ENCODE data around the gene WWC2.

The WWC2 gene

DNA sequence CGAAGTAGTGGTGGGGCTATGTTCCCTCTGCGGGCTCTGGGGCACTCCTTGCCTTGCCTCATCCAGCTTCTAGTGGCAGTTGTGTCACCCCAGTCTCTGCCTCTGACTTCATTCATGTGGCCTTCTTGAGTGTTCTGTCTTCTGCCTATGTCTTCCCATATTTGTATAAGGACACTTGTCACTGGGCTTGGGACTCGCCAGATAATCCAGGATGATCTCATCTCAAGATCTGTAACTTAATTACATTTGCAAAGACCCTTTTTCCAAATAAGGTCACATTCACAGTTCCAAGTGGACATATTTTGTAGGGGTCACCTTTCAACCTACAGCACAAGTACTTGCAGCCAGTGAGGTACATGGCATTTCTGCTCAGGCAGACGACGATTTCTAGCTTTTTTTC lies 253.5 kb downstream of the WWC2 start:
- no peak overlapping the region for H3K4me3 ChIP-seq (ENCODE audit: low read depth, low read length)
- no peak for TF ChIP-seq CTCF (IDR thresholded peaks at IDR 0.05; ENCODE audit: borderline replicate concordance, insufficient read depth, low read depth, low read length)

DNA sequence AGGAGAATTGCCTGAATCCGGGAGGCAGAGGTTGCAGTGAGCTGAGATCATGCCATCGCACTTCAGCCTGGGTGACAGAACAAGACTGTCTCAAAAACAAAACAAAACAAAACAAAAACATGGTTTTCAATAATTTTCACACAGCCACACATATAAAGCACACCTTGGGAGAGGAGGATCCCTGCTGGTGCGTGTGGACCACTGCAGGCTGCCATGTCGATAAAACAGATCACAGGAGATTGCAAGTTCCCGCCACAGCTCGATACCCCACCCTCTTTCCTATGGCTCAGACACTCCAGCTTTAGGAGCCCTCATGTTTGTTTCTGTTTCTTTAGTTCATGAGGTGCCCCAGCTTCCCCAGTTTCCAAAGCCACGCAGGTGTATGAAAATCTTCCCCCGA lies 254.5 kb downstream of the WWC2 start:
- TF ChIP-seq CTCF (IDR thresholded peaks at IDR 0.05; ENCODE audit: borderline replicate concordance, insufficient read depth, low read depth, low read length): no peak
- H3K4me3 ChIP-seq (ENCODE audit: low read depth, low read length): no peak overlapping the region

- no peak for TF ChIP-seq CTCF (IDR thresholded peaks at IDR 0.05; ENCODE audit: borderline replicate concordance, insufficient read depth, low read depth, low read length)
- no peak overlapping the region for H3K4me3 ChIP-seq (ENCODE audit: low read depth, low read length)
These were observed 255.2 kb downstream of the WWC2 start for GRCh38 chr4:183354219-183354618.

DNA sequence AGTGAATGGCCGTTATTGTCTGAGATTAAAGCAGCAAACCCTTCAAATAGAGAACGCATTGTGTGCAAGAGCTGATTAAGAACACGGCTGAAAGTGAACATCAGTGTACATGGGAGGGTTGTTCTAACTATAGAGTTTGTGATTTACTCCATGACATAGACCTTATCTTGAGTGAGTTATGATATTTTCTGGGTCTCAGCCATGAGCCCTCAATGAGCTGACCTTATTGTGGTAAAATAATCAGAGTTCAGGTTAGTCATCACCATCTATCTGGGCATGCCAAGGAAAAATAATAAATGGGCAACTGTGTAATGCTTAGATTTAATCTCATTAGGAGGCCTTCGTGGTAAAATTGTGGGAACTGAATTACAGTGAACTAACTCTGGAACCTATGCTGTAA lies 256.3 kb downstream of the WWC2 start:
- TF ChIP-seq CTCF (IDR thresholded peaks at IDR 0.05; ENCODE audit: borderline replicate concordance, insufficient read depth, low read depth, low read length): no peak

DNA sequence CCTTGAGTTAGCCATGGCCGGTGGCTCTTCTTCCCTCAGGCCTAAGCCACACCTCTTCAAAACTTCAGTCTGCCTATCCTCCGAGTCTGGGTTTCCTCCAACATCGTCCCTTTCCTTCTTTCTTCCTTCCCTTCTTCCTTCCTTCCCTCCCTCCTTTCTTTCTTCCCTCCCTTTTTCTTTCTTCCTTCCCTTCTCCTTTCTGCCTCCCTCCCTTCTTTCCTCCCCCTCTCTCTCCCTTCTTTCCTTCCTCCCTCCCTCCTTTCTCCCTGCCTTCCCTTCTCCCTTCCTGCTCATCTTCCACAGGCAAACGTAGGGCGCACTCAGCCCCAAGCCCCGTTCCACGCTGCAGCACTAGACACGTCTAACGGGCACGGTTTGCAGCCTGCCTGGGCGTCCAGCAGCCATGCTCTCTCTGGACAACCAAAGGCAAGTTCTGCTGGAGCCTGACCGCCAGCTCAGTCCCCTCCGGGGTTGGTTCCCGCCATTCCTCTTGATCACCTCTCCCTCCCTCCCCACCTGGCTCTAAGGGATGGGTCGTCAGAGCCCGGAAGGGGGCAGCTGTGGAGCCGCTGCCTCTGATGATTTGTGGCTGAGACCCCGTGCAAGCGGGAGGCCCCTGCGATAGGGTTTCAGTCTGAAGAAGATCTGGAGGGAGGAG lies 257.2 kb downstream of the WWC2 start:
- no peak for TF ChIP-seq CTCF (IDR thresholded peaks at IDR 0.05; ENCODE audit: borderline replicate concordance, insufficient read depth, low read depth, low read length)
- no peak overlapping the region for H3K4me3 ChIP-seq (ENCODE audit: low read depth, low read length)

More for the DNA sequence above, 256.3 kb downstream of the WWC2 start:
- H3K4me3 ChIP-seq (ENCODE audit: low read depth, low read length): no peak overlapping the region

DNA sequence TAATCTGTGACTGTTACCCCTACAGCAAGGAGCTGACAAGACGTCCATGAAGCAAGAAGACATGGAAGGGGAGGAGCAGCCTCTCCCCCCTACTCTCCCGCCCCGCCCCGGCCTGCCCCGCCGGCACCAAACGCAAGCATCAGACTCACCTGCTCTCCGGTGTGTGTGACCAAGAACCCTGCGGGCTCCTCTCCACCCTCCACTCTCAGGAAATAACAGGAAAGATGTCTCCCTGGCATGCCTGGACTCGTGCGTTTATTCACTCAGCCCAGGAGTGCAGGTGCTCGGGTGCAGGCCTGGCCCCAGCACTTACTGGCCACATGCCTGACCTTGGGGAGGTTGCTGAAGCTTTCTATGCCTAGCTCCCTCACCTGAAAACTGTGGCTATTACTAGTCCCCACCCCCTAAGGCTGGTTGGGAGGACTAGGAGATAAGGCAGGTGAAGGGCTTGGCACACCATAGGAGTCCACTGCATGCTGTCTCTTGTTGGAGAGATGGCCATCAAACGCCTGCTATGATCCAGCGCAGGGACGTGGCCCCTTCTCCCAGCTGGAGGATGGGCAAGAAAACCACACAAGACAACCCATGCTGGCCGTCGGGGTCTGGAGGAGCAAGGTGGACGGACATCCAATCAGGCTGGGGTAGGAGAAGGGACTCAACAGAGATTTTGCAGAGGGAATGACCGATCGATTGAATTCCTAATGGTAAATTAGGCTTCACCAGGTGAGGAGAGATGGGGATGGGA lies 258.0 kb downstream of the WWC2 start:
- TF ChIP-seq CTCF (IDR thresholded peaks at IDR 0.05; ENCODE audit: borderline replicate concordance, insufficient read depth, low read depth, low read length): no peak
- no peak overlapping the region for H3K4me3 ChIP-seq (ENCODE audit: low read depth, low read length)

GRCh38 chr4:183358215-183358755 lies 259.2 kb downstream of the WWC2 start:
- no peak overlapping the region for H3K4me3 ChIP-seq (ENCODE audit: low read depth, low read length)
- TF ChIP-seq CTCF (IDR thresholded peaks at IDR 0.05; ENCODE audit: borderline replicate concordance, insufficient read depth, low read depth, low read length): no peak

Data from GM12875 (cell line).